ENCODE data around the gene MMP12.
"Not testable (repeated sequence)": the region's sequence is repeated elsewhere in the genome, so short reads cannot be mapped to it uniquely, and the experiment has no call there.

The MMP12 gene

DNA sequence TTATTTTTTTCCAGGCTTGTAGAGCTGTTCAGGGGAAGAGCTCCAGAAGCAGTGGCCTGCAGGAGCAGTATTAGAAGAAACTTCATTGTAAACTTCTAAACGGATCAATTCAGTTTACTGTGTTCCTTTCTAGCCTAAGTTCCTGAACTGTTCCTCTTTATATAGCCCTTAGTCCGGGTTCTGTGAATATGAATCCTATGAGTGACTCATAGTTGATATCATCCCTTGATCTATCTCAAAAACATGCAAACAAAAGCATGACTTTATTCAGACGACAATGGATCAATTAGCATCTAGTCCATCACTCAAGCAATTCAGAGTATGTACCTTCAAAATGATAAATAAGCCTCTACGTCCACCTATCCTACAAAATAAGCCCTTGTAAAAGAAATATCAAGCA is at the start of gene MMP12:
MMP12 (minus strand) TSS at position 131 of the 400 bp plus-strand sequence; CDS start at position 86, 45 bp downstream.
- no peak for DNase-seq

GRCh38 chr11:102921587-102922220 is 46.9 kb upstream of the MMP12 start:
- no peak for DNase-seq

DNA sequence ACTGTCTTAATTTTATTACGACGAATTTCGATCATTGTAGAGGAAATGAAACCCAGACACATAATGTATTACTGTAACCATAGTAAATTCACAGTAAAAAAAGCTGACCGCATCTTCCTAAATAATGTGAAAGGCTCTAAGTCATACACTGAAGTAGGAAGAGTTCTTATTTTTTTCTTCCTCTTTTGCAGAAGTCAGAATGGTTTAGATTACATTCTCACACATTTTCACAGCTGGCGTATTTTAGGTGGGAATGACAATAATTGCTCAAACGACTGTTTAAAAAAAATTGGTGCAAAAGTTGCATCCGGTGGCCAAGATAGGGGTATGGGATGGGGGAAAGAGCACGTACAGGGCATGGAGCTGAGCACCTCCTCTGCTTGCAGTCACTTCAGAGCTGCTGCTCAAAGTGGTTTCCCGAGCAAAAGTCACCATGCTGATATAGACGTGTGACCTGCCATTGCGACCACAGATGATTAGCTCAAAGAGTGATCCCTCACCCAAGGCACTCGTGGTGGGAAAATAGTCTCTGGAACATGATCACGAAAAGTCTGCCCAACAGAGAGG is 45.4 kb upstream of the MMP12 start:
- peak; percentile 68 to 96 (median 91) for DNase-seq

DNA sequence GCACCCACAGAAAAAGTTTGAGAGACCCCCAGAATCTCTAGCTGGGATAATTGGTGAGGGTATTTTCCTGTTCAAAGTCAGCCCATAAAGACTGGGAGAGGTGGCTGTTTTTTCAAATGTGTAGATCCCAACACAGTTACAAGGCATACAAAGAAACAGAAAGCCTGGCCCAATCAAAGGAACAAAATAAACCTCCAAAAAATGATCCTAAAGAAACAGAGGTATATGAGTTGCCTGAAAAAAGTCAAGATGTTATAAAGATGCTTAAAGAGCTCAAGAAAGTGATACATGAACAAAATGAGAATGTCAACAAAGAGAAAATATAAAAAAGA is 40.2 kb upstream of the MMP12 start:
- no peak for DNase-seq

DNA sequence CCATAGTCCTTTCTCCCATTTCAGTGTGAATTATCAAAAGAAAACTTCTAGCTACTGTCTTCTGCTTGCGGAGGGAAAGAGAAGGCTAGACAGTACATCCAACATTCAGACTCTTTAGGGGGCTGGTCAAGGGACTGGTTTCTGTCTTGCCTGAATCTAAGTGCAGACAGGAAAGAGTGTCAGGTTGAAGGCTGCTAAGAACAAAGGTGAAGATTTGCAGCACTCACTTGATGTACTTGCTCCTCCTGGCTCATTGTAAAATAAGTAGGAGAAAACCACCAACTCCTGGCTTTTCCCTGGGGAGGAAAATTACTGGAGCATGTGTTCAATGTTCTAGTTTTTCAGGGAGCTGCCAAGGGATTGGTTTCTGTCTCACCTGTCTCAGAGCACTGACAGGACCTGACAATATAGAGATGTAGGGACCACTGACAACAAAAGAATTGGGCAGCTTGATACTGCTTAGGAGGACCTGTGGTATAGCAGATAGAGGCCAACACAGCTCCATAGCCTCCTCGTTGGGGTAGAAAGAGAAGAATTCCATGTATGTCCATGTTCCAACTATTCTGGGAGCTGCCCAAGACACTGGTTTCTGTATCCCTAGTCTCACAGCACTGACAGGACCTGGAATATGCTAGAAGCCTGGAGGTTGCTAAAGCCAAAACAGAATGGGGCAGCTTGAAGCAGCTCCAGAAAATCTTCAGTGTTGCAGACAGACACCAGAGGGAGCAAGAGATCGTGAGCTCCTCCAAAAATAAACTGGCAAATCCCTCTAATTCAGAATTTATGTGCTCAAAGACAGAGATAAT is 39.7 kb upstream of the MMP12 start:
- DNase-seq = peak; percentile 53 to 67 (median 65)

DNA sequence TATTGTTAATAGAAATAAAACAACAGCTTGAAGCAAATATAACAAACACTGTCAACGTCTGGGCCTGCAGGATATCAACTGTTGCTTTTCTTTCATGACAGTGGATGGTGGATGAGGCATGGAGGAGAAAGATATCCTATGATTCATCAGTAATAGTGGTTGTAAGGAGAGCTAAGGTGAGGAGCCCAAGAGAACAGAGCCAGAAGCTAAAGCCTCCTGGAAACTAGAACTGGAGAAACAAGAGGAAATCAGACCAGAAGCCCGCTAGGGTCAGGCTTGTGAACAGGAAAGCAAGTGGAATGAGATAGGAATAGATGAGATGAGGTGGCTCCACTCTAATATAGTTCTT is 37.7 kb upstream of the MMP12 start:
- DNase-seq = no peak

- no peak for DNase-seq
Observed at GRCh38 chr11:102911758-102912481, 37.1 kb upstream of the MMP12 start.

- DNase-seq = not testable (repeated sequence)
Observed at GRCh38 chr11:102905848-102906247, 31.1 kb upstream of the MMP12 start.

DNA sequence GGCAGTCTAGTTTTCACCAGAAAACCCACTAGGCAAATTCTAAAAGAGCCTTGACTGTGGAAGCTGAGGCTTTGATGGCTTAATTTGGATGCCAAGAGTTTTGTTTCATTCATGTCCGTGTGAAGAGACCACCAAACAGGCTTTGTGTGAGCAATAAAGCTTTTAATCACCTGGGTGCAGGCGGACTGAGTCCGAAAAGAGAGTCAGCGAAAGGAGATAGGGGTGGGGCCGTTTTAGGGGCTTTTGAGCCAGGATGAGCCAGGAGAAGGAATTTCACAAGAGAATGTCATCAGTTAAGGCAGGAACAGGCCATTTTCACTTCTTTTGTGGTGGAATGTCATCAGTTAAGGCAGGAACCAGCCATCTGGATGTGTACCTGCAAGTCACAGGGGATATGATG is 29.1 kb upstream of the MMP12 start:
- not testable (repeated sequence) for DNase-seq

GRCh38 chr11:102900346-102900745 is 25.6 kb upstream of the MMP12 start:
- no peak for DNase-seq

DNA sequence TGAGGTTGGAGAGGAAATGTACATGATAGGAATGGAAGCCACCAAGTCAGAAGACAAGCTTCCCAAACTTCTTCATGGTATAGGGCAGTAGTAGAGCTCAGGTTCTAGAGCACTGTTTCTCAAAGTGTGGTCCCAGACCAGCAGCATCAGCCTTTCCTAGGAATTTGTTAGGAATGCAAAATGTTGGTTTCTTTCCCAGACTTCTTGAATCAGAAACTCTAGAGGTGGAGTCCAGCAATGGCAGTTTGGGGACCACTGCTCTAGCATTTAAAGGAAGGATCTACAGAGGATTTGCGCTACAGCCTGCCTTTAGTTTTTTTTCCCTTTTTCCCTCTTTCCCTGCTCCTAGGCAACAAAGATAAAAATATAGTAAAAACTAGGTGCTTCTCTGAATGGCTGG is 17.0 kb upstream of the MMP12 start:
- DNase-seq = no peak

GRCh38 chr11:102886999-102887398 is 12.2 kb upstream of the MMP12 start:
- DNase-seq = peak; percentile 22 to 73 (median 40)

- peak; percentile 30 to 59 (median 54) for DNase-seq
Observed at GRCh38 chr11:102883141-102883540, 8.4 kb upstream of the MMP12 start.

- DNase-seq = peak; percentile 85 to 98 (median 94)
Observed at GRCh38 chr11:102882389-102883024, 7.7 kb upstream of the MMP12 start.

DNA sequence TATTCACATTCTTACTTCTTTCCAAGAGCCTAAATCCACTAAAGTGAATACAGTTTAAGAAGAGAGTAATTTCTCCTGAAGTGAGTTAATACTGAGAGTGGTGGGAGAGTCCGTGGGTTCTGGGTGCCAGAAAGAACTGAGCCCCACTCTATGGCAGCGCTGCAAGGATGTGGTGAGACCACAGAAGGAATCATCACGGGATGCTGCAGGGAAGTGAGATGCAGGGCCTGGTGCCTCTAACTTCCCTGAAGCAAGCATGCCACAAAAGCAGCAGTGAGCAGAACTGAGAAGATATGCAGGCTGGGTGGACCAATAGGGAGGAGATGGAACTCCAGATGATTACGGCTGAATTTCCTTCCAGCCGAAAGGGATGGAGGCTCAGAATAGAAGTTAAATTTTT is 5.0 kb upstream of the MMP12 start:
- peak; percentile 36 to 45 (median 43) for DNase-seq

DNA sequence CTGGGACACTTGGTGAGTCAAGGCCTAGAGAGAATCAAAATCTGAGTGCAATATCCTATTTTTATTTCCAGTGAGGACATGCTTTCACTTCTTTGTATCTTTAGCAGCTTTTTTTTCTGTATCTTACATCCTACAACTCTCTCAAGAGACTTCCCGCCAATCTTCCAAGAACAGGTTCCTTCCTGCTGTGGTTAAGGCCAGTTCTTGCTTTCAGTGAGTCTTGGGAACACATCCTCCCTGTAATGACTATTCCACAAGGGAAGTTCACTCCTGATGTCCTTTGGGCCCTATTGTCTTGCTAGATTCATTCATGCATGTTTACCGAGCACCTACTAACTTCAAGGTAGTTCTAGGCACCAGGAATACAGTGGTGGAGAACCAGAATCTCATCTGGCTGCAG is 3.8 kb upstream of the MMP12 start:
- peak in 1 of 3 donors; percentile 18 for DNase-seq

GRCh38 chr11:102869354-102869964 is 5.3 kb downstream of the MMP12 start:
- DNase-seq = not testable (repeated sequence)

DNA sequence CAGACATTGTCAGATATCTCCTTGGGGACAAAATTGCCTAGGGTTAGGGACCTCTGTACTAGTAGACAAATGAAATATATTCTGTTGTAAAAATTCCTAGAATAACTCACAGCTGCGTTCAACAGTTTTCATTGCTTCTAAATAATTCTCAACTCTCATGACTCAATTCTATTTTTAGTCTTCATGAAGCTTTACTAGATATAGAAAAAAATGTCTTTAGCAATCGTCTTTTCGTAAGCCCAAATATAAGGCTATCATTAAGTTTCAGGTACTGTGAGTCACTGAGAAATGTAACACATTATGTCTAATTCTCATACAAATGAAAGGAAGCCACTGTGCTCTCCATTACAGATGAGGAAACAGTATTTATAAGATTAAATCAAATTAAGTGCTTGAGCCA is 6.4 kb downstream of the MMP12 start:
- DNase-seq = no peak

DNA sequence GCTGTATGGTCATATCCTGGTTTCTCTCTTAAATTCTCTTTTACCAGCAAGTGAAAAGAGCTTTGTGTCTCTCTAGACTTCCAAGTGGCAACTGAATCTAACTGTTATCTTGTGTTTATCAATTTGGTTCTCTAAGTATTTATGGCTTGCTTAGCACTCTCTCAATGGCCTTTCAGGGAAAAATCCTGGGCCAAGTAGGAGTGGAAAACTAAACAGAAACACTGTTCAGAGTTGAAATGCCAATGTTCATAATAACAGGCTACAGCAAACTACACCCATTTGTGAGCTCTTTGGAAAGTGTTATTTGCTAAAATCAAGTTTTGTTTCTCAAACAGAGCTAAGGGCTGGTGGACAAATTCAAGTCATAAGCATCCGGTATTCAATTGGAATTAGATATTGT is 10.1 kb downstream of the MMP12 start:
- no peak for DNase-seq

GRCh38 chr11:102853956-102854355 is 20.8 kb downstream of the MMP12 start:
- no peak for DNase-seq

GRCh38 chr11:102853055-102853454 is 21.7 kb downstream of the MMP12 start:
- no peak for DNase-seq

DNA sequence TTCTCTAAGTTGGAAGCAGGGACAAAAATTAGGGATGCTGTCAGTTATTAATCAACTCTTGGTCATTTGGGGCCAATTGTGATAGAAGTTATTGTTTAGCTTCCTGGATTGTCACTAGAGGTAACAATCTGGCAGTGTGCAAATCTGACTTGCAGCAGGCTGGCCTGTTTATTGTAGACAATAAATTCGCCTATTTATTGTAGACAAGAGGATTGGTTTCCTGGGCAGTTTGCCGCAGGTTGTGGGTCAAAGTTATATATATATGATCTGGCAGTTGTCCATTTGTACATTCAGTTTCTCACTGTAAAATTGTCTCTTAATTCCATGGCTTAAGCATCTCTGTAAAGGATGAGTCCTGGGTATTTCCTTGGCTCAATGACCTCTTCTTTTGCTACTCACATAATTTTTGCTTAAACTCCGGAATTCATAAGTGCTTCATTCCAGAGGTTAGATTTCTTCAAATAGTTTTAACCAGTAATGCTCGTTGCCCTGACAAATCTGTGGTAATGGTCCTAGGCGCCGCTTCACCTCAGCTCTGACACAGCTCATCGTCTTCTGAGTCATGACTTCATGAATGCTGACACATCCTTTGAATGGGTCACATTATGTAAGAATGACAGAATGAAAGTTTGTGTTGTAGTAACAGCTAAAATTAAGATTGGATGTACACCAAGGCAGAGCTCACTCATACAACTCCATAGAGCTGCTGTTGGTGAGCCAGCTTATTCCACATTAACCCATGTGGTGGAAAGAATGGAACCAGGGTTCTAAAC is 23.6 kb downstream of the MMP12 start:
- DNase-seq = peak in 1 of 3 donors; percentile 17
